Gastroesophageal sphincter (tissue), 4 donors: ENCODE measurements around the gene PHAF1. TPM values are rescaled to one million over a fixed set of nuclear protein-coding genes. Genes with fewer than 3 reads are reported as not detected.
"Not testable (repeated sequence)": the region's sequence is repeated elsewhere in the genome, so short reads cannot be mapped to it uniquely, and the experiment has no call there.

Experiments used
- ATAC-seq: fragments of 150-250 bp; one replicate; pipeline ENCODE4 v1.9.1; 2016; ENCODE audit warnings: mild to moderate bottlenecking, moderate library complexity
- H3K27ac ChIP-seq, 4 donors: fragments of 200-600 bp; sonication (generic) in 3 of 4; 1 replicate in 3 of 4; 2 replicates in 1 of 4; pipeline ENCODE4 v1.5.1; 2016 to 2019
- H3K27me3 ChIP-seq: fragments of 200-600 bp; sonication (generic); one replicate; pipeline ENCODE4 v1.5.1; 2019
- H3K36me3 ChIP-seq, 2 donors: fragments of 200-600 bp; sonication (generic); one replicate each; pipeline ENCODE4 v1.5.1; 2019; ENCODE audit warnings: control low read depth in 1 of 2
- H3K4me1 ChIP-seq, 3 donors: fragments of 200-600 bp; sonication (generic); 1 replicate in 2 of 3; 2 replicates in 1 of 3; pipeline ENCODE4 v1.5.1; 2016 to 2019; ENCODE audit warnings: control low read depth in 2 of 3
- H3K4me3 ChIP-seq, 2 donors: fragments of 200-600 bp; sonication (generic); one replicate each; pipeline ENCODE4 v1.5.1; 2019; ENCODE audit warnings: mild to moderate bottlenecking in 1 of 2, moderate library complexity in 1 of 2
- H3K9me3 ChIP-seq, 3 donors: fragments of 200-600 bp; sonication (generic); one replicate each; pipeline ENCODE4 v1.5.1; 2017 to 2019; ENCODE audit warnings: control low read depth in 2 of 3
- CTCF ChIP-seq, 4 experiments: fragments of 200-600 bp in 2 of 4; fragments of 450-650 bp in 2 of 4; sonication (generic) in 1 of 4; IDR thresholded peaks; one replicate each; pipeline ENCODE4 v1.5.1; 2017 to 2019; ENCODE audit warnings: antibody characterized with exemption in 4 of 4, mild to moderate bottlenecking in 2 of 4, moderate library complexity in 2 of 4
- EP300 ChIP-seq: sonication (generic); formaldehyde crosslinking; IDR thresholded peaks from one replicate; pipeline ENCODE4 v1.6.1; 2017; ENCODE audit warnings: antibody characterized with exemption, mild to moderate bottlenecking
- POLR2A ChIP-seq, 2 donors: fragments of 450-650 bp; IDR thresholded peaks; one replicate each; pipeline ENCODE4 v1.6.1; 2017; ENCODE audit warnings: antibody characterized with exemption in 2 of 2, mild to moderate bottlenecking in 2 of 2, moderate library complexity in 1 of 2
- POLR2AphosphoS5 ChIP-seq: sonication (generic); formaldehyde crosslinking; IDR thresholded peaks from one replicate; pipeline ENCODE4 v1.6.1; 2017; ENCODE audit warnings: antibody characterized with exemption
- WGBS, 2 donors: methylation state at CpG; one replicate each; pipeline ENCODE4 v1.1.5; 2018; ENCODE audit warnings: low coverage in 1 of 2; 5-methylcytosine and 5-hydroxymethylcytosine counted together
- total RNA-seq, 4 donors: library from RNA; depleted of rRNA; stranded (reverse); fragments of >200 nt; gene quantifications; one replicate each; pipeline ENCODE4 v1.1.0, GENCODE V29; 2016

The PHAF1 gene
- total RNA-seq, 4 donors from 2014 or later: 10.9 to 20.4 (median 13.3) TPM

GRCh38 chr16:67116388-67117311, 6.9 kb downstream of the PHAF1 start:
- no peak overlapping the region for H3K27ac ChIP-seq
- WGBS, 2 donors: 62 to 80% methylated on average over 8 to 9 of the region's 13 CpGs

GRCh38 chr16:67117716-67118115, 8.0 kb downstream of the PHAF1 start:
- no peak overlapping the region for H3K4me3 ChIP-seq
- ATAC-seq: no peak

More at GRCh38 chr16:67116388-67117311, 6.9 kb downstream of the PHAF1 start:
- TF ChIP-seq CTCF (IDR thresholded peaks at IDR 0.05) (no peak), POLR2A (IDR thresholded peaks at IDR 0.05) (no peak), POLR2AphosphoS5 (no peak), EP300 (no peak)
- no peak overlapping the region for H3K4me3 ChIP-seq
- peaks cover 0 to 14% (median 3%) of the 10 kb centered on the region in 3 donors for H3K4me1 ChIP-seq
- ATAC-seq: no peak
- no peaks in the 10 kb centered on the region for H3K9me3 ChIP-seq
- peaks cover 0 to 39% of the 10 kb centered on the region in 2 donors for H3K36me3 ChIP-seq
- no peaks in the 10 kb centered on the region for H3K27me3 ChIP-seq

GRCh38 chr16:67120025-67120424, 10.3 kb downstream of the PHAF1 start:
- H3K4me3 ChIP-seq: no peak overlapping the region
- no peaks in the 10 kb centered on the region for H3K9me3 ChIP-seq
- TF ChIP-seq EP300: no peak
- TF ChIP-seq POLR2A (IDR thresholded peaks at IDR 0.05): no peak
- TF ChIP-seq CTCF (IDR thresholded peaks at IDR 0.05): no peak
- TF ChIP-seq POLR2AphosphoS5: no peak
- H3K36me3 ChIP-seq: peaks cover 0 to 60% of the 10 kb centered on the region in 2 donors
- H3K27ac ChIP-seq: no peak overlapping the region
- no peaks in the 10 kb centered on the region for H3K27me3 ChIP-seq
- ATAC-seq: no peak
- H3K4me1 ChIP-seq: no peaks in the 10 kb centered on the region
- 77 to 100% methylated on average over 2 to 3 of the region's 5 CpGs for WGBS, 2 donors

More at GRCh38 chr16:67117716-67118115, 8.0 kb downstream of the PHAF1 start:
- Histone ChIP-seq H3K36me3 (peaks cover 0 to 47% of the 10 kb centered on the region in 2 donors), H3K9me3 (no peaks in the 10 kb centered on the region), H3K27me3 (no peaks in the 10 kb centered on the region), H3K4me1 (peaks cover 0 to 5% (median 0%) of the 10 kb centered on the region in 3 donors), H3K27ac (no peak overlapping the region)
- 86 to 93% methylated on average over 4 to 8 of the region's 9 CpGs for WGBS, 2 donors
- TF ChIP-seq CTCF (IDR thresholded peaks at IDR 0.05) (no peak), POLR2AphosphoS5 (no peak), EP300 (no peak), POLR2A (IDR thresholded peaks at IDR 0.05) (no peak)

- H3K36me3 ChIP-seq: peaks cover 0 to 81% of the 10 kb centered on the region in 2 donors
- WGBS, 2 donors: 83 to 85% methylated on average over 2 to 5 of the region's 5 CpGs
- not testable (repeated sequence) for ATAC-seq, H3K27me3 ChIP-seq, H3K4me3 ChIP-seq, H3K9me3 ChIP-seq, H3K4me1 ChIP-seq, H3K27ac ChIP-seq
These were observed 13.1 kb downstream of the PHAF1 start for GRCh38 chr16:67122799-67123198.

GRCh38 chr16:67128417-67128816, 18.7 kb downstream of the PHAF1 start:
- no peak overlapping the region for H3K4me3 ChIP-seq
- H3K27me3 ChIP-seq: no peaks in the 10 kb centered on the region
- no peak for ATAC-seq
- TF ChIP-seq CTCF (IDR thresholded peaks at IDR 0.05) (no peak), EP300 (no peak), POLR2A (IDR thresholded peaks at IDR 0.05) (no peak), POLR2AphosphoS5 (no peak)
- peaks cover 0 to 97% of the 10 kb centered on the region in 2 donors for H3K36me3 ChIP-seq
- no peak overlapping the region for H3K27ac ChIP-seq
- H3K9me3 ChIP-seq: no peaks in the 10 kb centered on the region
- H3K4me1 ChIP-seq: no peaks in the 10 kb centered on the region
